ENCODE measurements around the gene NPAS3. TPM values are rescaled to one million over a fixed set of nuclear protein-coding genes. Genes with fewer than 3 reads are reported as not detected.

NPAS3 gene
- total RNA-seq, 1 experiment from 2014 or later: 15.6 TPM

GRCh38 chr14:33733721-33734120 is 795.0 kb downstream of the NPAS3 start:
- ChIA-PET POLR2A (ENCODE audit: low non-redundant PET) (no interaction called here), CTCF (no interaction called here)
- Histone ChIP-seq H3K4me1 (ENCODE audit: insufficient read depth, low read length, poor library complexity, severe bottlenecking) (no peaks in the 10 kb centered on the region), H3K9me3 (ENCODE audit: low read depth, low read length, poor library complexity, severe bottlenecking) (no peaks in the 10 kb centered on the region), H3K4me3 (ENCODE audit: low read depth, low read length, poor library complexity, severe bottlenecking) (no peak overlapping the region), H3K36me3 (ENCODE audit: insufficient read depth, low read length, poor library complexity, severe bottlenecking) (no peaks in the 10 kb centered on the region), H3K27me3 (replicated peaks; ENCODE audit: insufficient read depth, low read depth, low read length, poor library complexity) (no peaks in the 10 kb centered on the region), H3K27ac (ENCODE audit: low read depth, low read length, poor library complexity, severe bottlenecking) (no peak overlapping the region)
- intact Hi-C loops (cut with micrococcal nuclease; ENCODE audit: unreplicated experiment): no loop called here
- no peak for DNase-seq (ENCODE audit: low spot score)
- no TSS peak for BruUV-seq (replicated peaks)
- TF ChIP-seq EZH2 (IDR thresholded peaks at IDR 0.05; ENCODE audit: borderline replicate concordance, low read depth, low read length, poor library complexity, severe bottlenecking) (no peak), CTCF (conservative IDR thresholded peaks at IDR 0.05; ENCODE audit: low read depth, low read length) (no peak)

DNA sequence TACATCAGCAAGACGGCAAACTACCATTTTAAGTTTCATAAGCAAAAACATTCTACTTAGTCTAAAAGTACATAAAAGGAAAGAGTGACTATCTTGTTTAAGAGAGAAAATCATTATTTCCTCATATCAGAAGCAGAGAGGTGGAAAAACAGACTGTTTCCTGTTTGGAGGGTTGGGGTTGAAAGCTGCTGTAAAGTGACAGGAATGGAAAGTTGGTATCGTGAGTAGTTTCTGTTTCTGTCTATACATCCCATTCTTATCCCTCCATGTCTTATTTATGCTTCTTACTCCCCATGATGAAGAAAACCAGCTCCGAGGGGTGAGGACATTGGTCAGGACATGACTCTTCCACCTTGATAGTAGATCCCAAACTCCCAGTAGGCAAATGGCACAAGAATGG is 795.7 kb downstream of the NPAS3 start:
- Histone ChIP-seq H3K36me3 (ENCODE audit: insufficient read depth, low read length, poor library complexity, severe bottlenecking) (no peaks in the 10 kb centered on the region), H3K27ac (ENCODE audit: low read depth, low read length, poor library complexity, severe bottlenecking) (no peak overlapping the region), H3K27me3 (replicated peaks; ENCODE audit: insufficient read depth, low read depth, low read length, poor library complexity) (no peaks in the 10 kb centered on the region), H3K9me3 (ENCODE audit: low read depth, low read length, poor library complexity, severe bottlenecking) (no peaks in the 10 kb centered on the region), H3K4me3 (ENCODE audit: low read depth, low read length, poor library complexity, severe bottlenecking) (no peak overlapping the region), H3K4me1 (ENCODE audit: insufficient read depth, low read length, poor library complexity, severe bottlenecking) (no peaks in the 10 kb centered on the region)
- TF ChIP-seq EZH2 (IDR thresholded peaks at IDR 0.05; ENCODE audit: borderline replicate concordance, low read depth, low read length, poor library complexity, severe bottlenecking) (no peak), CTCF (conservative IDR thresholded peaks at IDR 0.05; ENCODE audit: low read depth, low read length) (no peak)
- intact Hi-C loops (cut with micrococcal nuclease; ENCODE audit: unreplicated experiment): no loop called here
- POLR2A ChIA-PET (ENCODE audit: low non-redundant PET): no interaction called here
- CTCF ChIA-PET: interaction anchor here (0.5 kb wide), 1 partner anchor 568 kb away, joined by 5 read pairs; no protein-coding TSS in a partner anchor
- BruUV-seq (replicated peaks): no TSS peak
- no peak for DNase-seq (ENCODE audit: low spot score)

DNA sequence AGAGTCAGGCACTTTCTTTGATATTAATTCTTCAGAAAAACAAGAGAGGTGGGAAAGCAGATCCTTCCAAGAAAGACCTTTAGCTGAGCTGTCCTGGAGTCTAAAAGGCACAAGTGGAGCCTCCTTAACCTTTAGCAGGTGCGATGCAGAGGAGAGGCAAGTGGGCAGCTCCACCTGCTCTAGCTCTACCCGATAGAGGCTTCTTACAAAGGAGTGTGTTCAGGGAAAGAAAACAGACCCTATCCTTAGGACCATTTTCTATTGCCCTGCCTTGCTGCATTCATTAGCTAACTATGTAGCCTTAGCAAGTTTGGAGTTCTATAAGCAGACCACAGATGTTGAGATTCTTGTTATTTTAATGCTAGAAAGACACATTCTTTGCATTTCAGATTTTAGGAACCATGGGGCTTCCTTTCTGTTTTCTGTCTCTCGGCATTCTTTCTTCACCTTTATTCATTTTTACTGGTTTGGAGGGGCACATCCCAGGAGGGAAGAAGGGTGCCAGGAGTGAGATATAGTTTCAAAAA is 797.7 kb downstream of the NPAS3 start:
- intact Hi-C loops (cut with micrococcal nuclease; ENCODE audit: unreplicated experiment): no loop called here
- BruUV-seq (replicated peaks): no TSS peak
- ChIA-PET POLR2A (ENCODE audit: low non-redundant PET) (no interaction called here), CTCF (no interaction called here)
- Histone ChIP-seq H3K36me3 (ENCODE audit: insufficient read depth, low read length, poor library complexity, severe bottlenecking) (no peaks in the 10 kb centered on the region), H3K27ac (ENCODE audit: low read depth, low read length, poor library complexity, severe bottlenecking) (no peak overlapping the region), H3K4me1 (ENCODE audit: insufficient read depth, low read length, poor library complexity, severe bottlenecking) (no peaks in the 10 kb centered on the region), H3K4me3 (ENCODE audit: low read depth, low read length, poor library complexity, severe bottlenecking) (no peak overlapping the region), H3K9me3 (ENCODE audit: low read depth, low read length, poor library complexity, severe bottlenecking) (no peaks in the 10 kb centered on the region), H3K27me3 (replicated peaks; ENCODE audit: insufficient read depth, low read depth, low read length, poor library complexity) (no peaks in the 10 kb centered on the region)
- no peak for DNase-seq (ENCODE audit: low spot score)
- TF ChIP-seq CTCF (conservative IDR thresholded peaks at IDR 0.05; ENCODE audit: low read depth, low read length) (no peak), EZH2 (IDR thresholded peaks at IDR 0.05; ENCODE audit: borderline replicate concordance, low read depth, low read length, poor library complexity, severe bottlenecking) (no peak)
